Measurements from ENCODE around the gene VMP1.

The VMP1 gene

DNA sequence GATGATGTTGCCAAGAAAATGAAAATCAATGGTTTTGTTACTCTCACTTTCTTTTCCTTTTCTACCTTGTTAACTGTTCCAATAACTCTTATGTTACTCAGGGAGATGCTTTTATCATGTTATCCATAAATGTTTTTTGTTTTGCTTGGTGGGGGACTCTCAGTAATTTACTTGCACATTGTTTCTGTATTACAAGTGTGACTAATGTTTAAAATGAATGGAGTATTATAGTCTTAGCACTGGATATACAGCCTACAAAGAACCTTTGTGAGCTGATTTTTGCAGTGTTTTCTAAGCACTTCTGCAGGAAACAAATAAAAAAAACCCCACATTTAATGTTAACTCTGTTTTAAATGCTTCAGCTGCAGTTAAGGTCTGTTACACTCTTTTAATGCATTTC is 12.1 kb downstream of the VMP1 start:
- H3K36me3 ChIP-seq: no peaks in the 10 kb centered on the region
- no peak overlapping the region for H3K4me3 ChIP-seq
- no peak for DNase-seq
- no peak for TF ChIP-seq CTCF (IDR thresholded peaks at IDR 0.05)
- intact Hi-C loops (cut with DNase I; ENCODE audit: low total_unique reads): no loop called here
- no peaks in the 10 kb centered on the region for H3K9me3 ChIP-seq
- H3K4me1 ChIP-seq: peaks cover 0 to 3% (median 0%) of the 10 kb centered on the region in 4 donors
- H3K27ac ChIP-seq: no peak overlapping the region
- H3K27me3 ChIP-seq: no peaks in the 10 kb centered on the region

- Histone ChIP-seq H3K9me3 (no peaks in the 10 kb centered on the region), H3K4me1 (peaks cover 0 to 22% (median 5%) of the 10 kb centered on the region in 4 donors), H3K36me3 (no peaks in the 10 kb centered on the region), H3K4me3 (no peak overlapping the region), H3K27me3 (no peaks in the 10 kb centered on the region), H3K27ac (no peak overlapping the region)
- DNase-seq: no peak
- intact Hi-C loops (cut with DNase I; ENCODE audit: low total_unique reads): no loop called here
- no peak for TF ChIP-seq CTCF (IDR thresholded peaks at IDR 0.05)
Observed at GRCh38 chr17:59722623-59723022, 15.2 kb downstream of the VMP1 start.

DNA sequence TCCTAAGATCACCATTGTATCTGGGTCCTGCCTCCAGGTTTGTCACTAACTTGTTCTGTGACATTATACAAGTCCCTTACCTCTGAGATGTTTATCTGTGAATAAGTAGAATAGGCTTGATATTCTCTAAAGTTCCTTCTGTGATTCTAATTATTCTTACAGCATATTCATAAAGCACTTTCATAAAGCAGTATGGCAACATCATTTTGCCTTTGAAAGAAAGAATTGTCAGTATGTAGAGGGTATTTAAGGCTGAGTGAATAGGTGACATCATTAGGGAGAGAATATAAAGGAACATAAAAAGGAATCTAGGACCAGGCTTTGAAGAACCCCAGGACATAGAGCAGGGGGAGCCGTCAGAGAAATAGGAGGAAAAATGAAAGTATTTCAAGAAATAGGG is 15.6 kb downstream of the VMP1 start:
- TF ChIP-seq CTCF (IDR thresholded peaks at IDR 0.05): no peak
- Histone ChIP-seq H3K36me3 (no peaks in the 10 kb centered on the region), H3K27ac (no peak overlapping the region), H3K9me3 (no peaks in the 10 kb centered on the region), H3K4me3 (no peak overlapping the region), H3K27me3 (no peaks in the 10 kb centered on the region), H3K4me1 (peaks cover 0 to 22% (median 5%) of the 10 kb centered on the region in 4 donors)
- DNase-seq: no peak
- intact Hi-C loops (cut with DNase I; ENCODE audit: low total_unique reads): no loop called here

DNA sequence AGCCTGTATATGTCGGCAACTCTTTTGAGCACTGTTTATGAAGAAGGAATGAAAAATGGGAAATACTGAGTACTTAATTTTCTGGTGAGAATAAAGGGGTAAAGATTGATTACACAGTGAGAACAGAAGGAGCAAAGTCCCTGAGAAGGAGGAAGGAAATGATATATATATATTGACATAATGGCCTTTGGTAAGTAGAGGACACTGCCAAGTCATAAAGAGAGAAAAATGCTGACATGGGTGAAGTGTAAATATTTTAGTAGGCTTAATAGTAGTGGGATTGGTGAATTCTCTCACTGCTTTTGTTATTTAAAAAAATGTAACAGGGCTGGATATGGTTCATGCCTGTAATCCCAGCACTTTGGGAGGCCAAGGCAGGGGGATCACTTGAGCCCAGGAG is 16.2 kb downstream of the VMP1 start:
- no peak overlapping the region for H3K27ac ChIP-seq
- H3K36me3 ChIP-seq: no peaks in the 10 kb centered on the region
- H3K4me1 ChIP-seq: peaks cover 0 to 22% (median 5%) of the 10 kb centered on the region in 4 donors
- no peaks in the 10 kb centered on the region for H3K9me3 ChIP-seq
- H3K4me3 ChIP-seq: no peak overlapping the region
- no peaks in the 10 kb centered on the region for H3K27me3 ChIP-seq
- no peak for DNase-seq
- TF ChIP-seq CTCF (IDR thresholded peaks at IDR 0.05): no peak
- intact Hi-C loops (cut with DNase I; ENCODE audit: low total_unique reads): no loop called here

- DNase-seq: no peak
- peaks cover 0 to 30% (median 9%) of the 10 kb centered on the region in 4 donors for H3K4me1 ChIP-seq
- no peaks in the 10 kb centered on the region for H3K36me3 ChIP-seq
- H3K9me3 ChIP-seq: no peaks in the 10 kb centered on the region
- H3K4me3 ChIP-seq: no peak overlapping the region
- intact Hi-C loops (cut with DNase I; ENCODE audit: low total_unique reads): no loop called here
- TF ChIP-seq CTCF (IDR thresholded peaks at IDR 0.05): no peak
- no peaks in the 10 kb centered on the region for H3K27me3 ChIP-seq
- H3K27ac ChIP-seq: peak overlapping the region; percentile 58 to 64
Observed at GRCh38 chr17:59725691-59726090, 18.2 kb downstream of the VMP1 start.

All from tibial artery (tissue), 4 donors.